H1 (cell line): ENCODE results near the gene MACIR. TPM values are rescaled to one million over a fixed set of nuclear protein-coding genes. Genes with fewer than 3 reads are reported as not detected.

Source experiments
- POLR2AphosphoS5 ChIP-seq: IDR thresholded peaks from 2 replicates; pipeline ENCODE4 v1.6.1; 2011; ENCODE audit warnings: low read depth, low read length
- polyA plus RNA-seq, 7 experiments: library from polyadenylated mRNA; depleted of rRNA in 3 of 7; stranded (reverse) in 5 of 7; unstranded in 2 of 7; fragments of >200 nt in 5 of 7; fragments of 200-250 nt in 2 of 7; gene quantifications; 1 replicate in 5 of 7; 2 replicates in 1 of 7; 4 replicates in 1 of 7; pipeline versions ENCODE4 v1.2.1 to v1.2.3, GENCODE V29; 2011 to 2013; ENCODE audit warnings: missing spikeins in 2 of 7, mixed read lengths in 2 of 7
- total RNA-seq: library from RNA; stranded (reverse); fragmentation: NEBNext Ultra II Directional; extraction: Animal tissue kit (Norgen Biotek cat#: 25700); gene quantifications from 2 replicates; pipeline ENCODE4 v1.2.1, GENCODE V29; 2021

MACIR gene
- total and polyA plus RNA-seq, 2 of the 8 experiments (the other 6 are each of a cell fraction or from before 2014, with no cell fraction given), result 8.0 to 19.2 TPM

DNA sequence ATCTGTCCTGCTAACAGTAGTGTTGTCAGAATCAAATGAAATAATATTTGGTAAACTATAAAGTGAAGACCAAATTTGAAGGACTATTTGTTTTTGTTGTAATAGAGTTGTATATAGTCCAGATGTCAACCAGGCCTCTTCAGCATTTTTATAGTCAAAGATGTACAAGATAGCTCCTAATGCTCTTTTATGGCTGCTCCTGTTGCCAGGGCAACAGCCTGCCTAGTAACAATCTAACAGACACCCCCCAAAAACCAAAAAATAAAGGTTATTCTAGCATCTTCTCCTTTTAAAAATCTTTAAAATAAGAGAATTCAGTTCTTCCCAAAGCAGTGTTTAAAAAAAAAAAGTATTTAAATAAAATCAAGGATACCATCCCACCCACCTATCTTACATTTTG, 49.5 kb upstream of the MACIR start (continued):
- TF ChIP-seq POLR2AphosphoS5, result no peak
- TF ChIP-seq, all 59 proteins: peak for 0
